Measurements from ENCODE around the gene DGKZ. TPM values are rescaled to one million over a fixed set of nuclear protein-coding genes. Genes with fewer than 3 reads are reported as not detected.

DGKZ gene
- total and polyA plus RNA-seq, 2 of the 13 experiments (the other 11 are each of a cell fraction or from before 2014, with no cell fraction given), result 15.8 to 20.7 TPM

DNA sequence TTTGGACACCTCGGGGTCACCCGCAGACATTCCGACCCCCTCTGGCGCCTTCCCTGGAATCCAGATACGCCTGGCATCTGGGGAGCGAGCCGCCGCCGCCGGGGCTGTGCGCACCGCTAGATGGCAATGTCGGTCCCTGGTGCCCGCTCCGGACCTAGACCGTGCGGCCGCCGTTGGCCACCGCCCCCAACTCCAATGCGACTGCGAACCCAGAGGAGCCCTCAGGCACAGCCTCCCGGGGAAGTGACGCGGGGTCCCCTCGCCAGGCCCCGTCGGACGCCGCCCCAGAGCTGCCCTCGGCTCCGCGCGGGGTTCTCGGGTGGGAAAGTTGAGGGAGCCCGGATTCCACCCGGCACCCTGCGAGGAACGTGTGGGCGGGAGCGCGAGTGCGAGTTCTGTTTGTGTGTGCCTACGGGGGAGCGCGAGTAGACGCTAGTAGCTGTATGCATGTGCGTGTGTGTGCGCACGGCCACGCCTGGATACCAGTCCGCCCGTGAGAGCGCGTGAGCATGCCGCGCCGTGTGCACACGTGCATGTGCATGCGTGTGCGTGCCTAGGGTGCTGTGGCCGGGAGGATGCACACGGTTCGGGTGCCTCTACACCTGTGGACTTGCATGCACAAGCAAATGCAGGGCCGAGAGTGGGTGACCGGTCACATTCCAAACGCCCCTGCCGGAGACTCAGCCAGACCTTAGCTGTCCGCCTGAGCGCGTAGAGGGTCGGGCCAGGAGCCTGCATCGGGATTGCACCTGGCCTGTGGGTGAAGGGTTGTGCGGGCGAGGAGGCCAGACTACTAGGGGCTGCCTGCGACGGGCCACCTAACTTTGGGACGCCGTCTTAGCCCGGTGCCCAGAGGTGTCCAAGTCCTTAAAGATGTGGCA is 42.4 kb downstream of the DGKZ start (continued):
- TF ChIP-seq NCOR1 (IDR thresholded peaks at IDR 0.05; ENCODE audit: borderline replicate concordance, low read length), result no peak
- TF ChIP-seq RBM39 (IDR thresholded peaks at IDR 0.05; ENCODE audit: low read depth, low read length, poor library complexity, severe bottlenecking), result no peak
- TF ChIP-seq NFIC (IDR thresholded peaks at IDR 0.05; ENCODE audit: low read length), result no peak
- no peak for TF ChIP-seq ZNF30 (CRISPR knock-in tag; IDR thresholded peaks at IDR 0.05)
- no peak for TF ChIP-seq ZNF337 (CRISPR knock-in tag; IDR thresholded peaks at IDR 0.05; ENCODE audit: borderline replicate concordance, low read depth)
- peak; percentile 26; the same call in 1 of the 2 replicates for TF ChIP-seq ZNF788 (CRISPR knock-in tag; IDR thresholded peaks at IDR 0.05; ENCODE audit: borderline replicate concordance)
- TF ChIP-seq NR2C2 (CRISPR knock-in tag; IDR thresholded peaks at IDR 0.05; ENCODE audit: borderline replicate concordance), result no peak
- TF ChIP-seq, protein P1, sequence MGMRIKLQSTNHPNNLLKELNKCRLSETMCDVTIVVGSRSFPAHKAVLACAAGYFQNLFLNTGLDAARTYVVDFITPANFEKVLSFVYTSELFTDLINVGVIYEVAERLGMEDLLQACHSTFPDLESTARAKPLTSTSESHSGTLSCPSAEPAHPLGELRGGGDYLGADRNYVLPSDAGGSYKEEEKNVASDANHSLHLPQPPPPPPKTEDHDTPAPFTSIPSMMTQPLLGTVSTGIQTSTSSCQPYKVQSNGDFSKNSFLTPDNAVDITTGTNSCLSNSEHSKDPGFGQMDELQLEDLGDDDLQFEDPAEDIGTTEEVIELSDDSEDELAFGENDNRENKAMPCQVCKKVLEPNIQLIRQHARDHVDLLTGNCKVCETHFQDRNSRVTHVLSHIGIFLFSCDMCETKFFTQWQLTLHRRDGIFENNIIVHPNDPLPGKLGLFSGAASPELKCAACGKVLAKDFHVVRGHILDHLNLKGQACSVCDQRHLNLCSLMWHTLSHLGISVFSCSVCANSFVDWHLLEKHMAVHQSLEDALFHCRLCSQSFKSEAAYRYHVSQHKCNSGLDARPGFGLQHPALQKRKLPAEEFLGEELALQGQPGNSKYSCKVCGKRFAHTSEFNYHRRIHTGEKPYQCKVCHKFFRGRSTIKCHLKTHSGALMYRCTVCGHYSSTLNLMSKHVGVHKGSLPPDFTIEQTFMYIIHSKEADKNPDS (CRISPR knock-in tag; IDR thresholded peaks at IDR 0.05), result no peak
- TF ChIP-seq THAP11 (CRISPR knock-in tag; IDR thresholded peaks at IDR 0.05), result 0 out of 2 replicates have a peak, but pooled peaks have one; percentile 20
- TF ChIP-seq PAF1 (CRISPR knock-in tag; IDR thresholded peaks at IDR 0.05), result no peak
- no peak for TF ChIP-seq HMG20B (CRISPR knock-in tag; conservative IDR thresholded peaks at IDR 0.05)
- TF ChIP-seq ETV5 (CRISPR knock-in tag; IDR thresholded peaks at IDR 0.05; ENCODE audit: borderline replicate concordance), result no peak
- TF ChIP-seq KLF15 (CRISPR knock-in tag; IDR thresholded peaks at IDR 0.05; ENCODE audit: borderline replicate concordance), result no peak; the same call in 1 of the 2 replicates
- TF ChIP-seq JUN (CRISPR knock-in tag; IDR thresholded peaks at IDR 0.05), result no peak
- peak; percentile 87 for TF ChIP-seq MIER2 (CRISPR knock-in tag; IDR thresholded peaks at IDR 0.05)
- TF ChIP-seq, protein P2, sequence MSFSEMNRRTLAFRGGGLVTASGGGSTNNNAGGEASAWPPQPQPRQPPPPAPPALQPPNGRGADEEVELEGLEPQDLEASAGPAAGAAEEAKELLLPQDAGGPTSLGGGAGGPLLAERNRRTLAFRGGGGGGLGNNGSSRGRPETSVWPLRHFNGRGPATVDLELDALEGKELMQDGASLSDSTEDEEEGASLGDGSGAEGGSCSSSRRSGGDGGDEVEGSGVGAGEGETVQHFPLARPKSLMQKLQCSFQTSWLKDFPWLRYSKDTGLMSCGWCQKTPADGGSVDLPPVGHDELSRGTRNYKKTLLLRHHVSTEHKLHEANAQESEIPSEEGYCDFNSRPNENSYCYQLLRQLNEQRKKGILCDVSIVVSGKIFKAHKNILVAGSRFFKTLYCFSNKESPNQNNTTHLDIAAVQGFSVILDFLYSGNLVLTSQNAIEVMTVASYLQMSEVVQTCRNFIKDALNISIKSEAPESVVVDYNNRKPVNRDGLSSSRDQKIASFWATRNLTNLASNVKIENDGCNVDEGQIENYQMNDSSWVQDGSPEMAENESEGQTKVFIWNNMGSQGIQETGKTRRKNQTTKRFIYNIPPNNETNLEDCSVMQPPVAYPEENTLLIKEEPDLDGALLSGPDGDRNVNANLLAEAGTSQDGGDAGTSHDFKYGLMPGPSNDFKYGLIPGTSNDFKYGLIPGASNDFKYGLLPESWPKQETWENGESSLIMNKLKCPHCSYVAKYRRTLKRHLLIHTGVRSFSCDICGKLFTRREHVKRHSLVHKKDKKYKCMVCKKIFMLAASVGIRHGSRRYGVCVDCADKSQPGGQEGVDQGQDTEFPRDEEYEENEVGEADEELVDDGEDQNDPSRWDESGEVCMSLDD (CRISPR knock-in tag; IDR thresholded peaks at IDR 0.05; ENCODE audit: borderline replicate concordance), result peak; percentile 34; the same call in 1 of the 2 replicates
- peak; percentile 13; the same call in 1 of the 2 replicates for TF ChIP-seq DNMT1 (CRISPR knock-in tag; IDR thresholded peaks at IDR 0.05)
- TF ChIP-seq NR1H2 (CRISPR knock-in tag; IDR thresholded peaks at IDR 0.05; ENCODE audit: borderline replicate concordance, low read depth), result no peak
- no peak for TF ChIP-seq CCDC6 (CRISPR knock-in tag; IDR thresholded peaks at IDR 0.05)
- TF ChIP-seq KAT2B (IDR thresholded peaks at IDR 0.05; ENCODE audit: borderline replicate concordance, low read depth, low read length), result no peak
- peak; percentile 62 for TF ChIP-seq REPIN1 (CRISPR knock-in tag; IDR thresholded peaks at IDR 0.05; ENCODE audit: borderline replicate concordance, low read depth)
- no peak for TF ChIP-seq ZNF354B (CRISPR knock-in tag; IDR thresholded peaks at IDR 0.05)

Data from HepG2 (cell line).